ENCODE measurements around the gene LPP.

GRCh38 chr3:188539631-188540194 lies 385.8 kb downstream of the LPP start:
- no peak for TF ChIP-seq CTCF (IDR thresholded peaks at IDR 0.05)
- TF ChIP-seq ZFX (IDR thresholded peaks at IDR 0.05; ENCODE audit: borderline replicate concordance), result no peak

Data from 22Rv1 (cell line).